Measurements from ENCODE around the gene NHSL1.

Gene NHSL1

GRCh38 chr6:138492113-138492512, 7.2 kb downstream of the NHSL1 start:
- DNase-seq, result no peak

DNA sequence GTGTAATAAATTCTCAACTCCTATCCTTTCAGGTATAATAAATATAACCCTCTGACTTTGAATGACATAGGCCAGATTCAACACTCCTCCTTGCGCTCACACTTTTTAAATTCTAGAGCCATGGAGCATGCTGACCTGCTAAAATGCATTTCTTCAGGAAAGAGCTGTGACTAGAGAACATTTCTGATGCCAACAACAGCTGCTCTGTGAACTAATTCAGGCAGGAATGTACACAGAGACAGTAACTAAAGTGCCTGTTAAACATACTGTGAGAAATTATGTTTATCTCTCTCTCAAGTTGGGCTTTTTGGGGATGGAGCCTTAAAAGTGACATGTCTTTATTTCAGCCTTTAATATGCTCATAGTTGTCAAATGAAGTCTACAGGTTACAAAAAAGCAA, 8.3 kb downstream of the NHSL1 start:
- DNase-seq, result no peak

DNA sequence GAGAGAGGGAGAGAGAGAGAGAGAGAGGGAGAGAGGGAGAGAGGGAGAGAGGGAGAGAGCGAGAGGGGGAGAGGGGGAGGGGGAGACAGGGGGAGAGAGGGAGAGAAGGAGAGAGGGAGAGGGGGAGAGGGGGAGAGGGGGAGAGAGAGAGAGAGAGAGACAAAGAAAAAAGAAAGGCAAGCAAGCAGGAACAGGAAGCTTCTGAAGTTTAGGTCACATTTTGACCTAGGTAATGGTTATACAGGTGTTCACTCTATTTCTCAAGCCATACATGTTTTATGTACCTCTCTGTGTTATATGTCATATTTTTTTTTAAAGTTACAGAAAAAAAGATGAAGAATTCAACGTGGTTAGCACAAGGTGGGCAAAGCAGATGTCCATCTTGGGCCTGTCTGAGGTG, 9.4 kb downstream of the NHSL1 start:
- DNase-seq, result no peak

- DNase-seq, result no peak
These were observed 12.1 kb downstream of the NHSL1 start for GRCh38 chr6:138487102-138487604.

DNA sequence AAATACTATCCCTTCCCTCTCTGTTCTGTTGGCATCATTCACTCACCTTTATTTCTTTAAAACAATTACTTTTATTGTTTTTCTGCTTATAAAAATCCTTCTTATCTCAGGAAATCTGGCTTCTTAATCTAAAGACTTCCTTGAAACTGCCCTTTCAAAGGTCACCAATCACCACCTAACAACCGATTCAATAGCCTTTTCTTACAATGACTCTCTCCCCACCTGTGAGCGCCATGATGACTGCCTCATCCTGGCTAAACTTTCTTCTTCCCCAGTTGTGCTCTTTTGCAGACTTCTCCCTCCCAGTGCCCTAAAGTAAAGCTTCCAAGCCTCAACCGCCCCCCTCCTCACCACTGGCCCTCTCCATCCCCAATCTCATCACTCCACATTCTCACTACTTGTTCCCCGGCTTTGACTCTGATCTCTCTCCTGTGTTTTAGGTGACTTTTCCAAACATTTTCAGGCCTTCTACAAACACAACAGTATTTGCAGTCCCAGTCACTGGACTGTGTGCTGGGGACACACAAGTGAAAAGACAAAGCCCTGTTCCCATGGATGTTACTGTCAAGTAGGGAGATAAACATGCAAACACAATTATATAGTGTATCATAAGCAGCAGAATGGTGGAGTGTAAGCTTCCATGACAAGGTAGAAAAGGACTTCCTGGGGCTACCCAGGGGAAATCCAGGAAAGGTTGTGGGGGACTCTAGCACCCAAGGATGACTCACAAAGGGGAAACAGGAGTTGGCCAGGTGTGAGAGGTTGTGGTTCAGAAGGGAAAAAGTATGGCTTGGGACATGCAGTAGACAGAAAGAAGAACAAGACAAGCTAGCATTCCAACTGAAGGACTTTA, 12.8 kb downstream of the NHSL1 start:
- DNase-seq, result no peak

- no peak for DNase-seq
These were observed 13.6 kb downstream of the NHSL1 start for GRCh38 chr6:138485586-138486248.

DNA sequence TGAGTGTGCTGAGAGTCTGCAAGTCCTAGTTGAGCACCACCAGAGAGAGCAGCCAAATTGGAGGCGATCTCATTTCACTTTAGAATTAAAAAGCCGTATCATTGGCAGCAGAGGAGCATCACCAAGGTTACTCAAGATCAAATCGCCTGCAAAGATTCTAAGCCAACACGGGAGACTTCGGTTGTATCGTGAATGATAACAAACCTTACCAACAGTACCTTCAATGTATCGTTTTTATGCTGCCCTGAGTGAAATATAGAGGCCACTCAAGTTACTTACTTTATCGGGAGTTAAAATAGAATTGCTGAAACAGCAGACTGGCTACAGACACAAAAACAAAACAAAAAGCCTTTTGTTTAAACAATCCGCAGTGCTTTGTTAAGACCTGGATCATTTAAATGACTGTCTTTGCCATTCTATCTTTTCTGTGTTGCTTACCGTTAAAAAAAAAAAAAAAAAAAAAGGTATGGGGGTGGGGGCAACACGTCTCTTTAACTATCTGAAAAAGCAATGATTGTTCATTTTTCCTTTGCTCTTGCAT, 14.2 kb downstream of the NHSL1 start:
- DNase-seq, result no peak

DNA sequence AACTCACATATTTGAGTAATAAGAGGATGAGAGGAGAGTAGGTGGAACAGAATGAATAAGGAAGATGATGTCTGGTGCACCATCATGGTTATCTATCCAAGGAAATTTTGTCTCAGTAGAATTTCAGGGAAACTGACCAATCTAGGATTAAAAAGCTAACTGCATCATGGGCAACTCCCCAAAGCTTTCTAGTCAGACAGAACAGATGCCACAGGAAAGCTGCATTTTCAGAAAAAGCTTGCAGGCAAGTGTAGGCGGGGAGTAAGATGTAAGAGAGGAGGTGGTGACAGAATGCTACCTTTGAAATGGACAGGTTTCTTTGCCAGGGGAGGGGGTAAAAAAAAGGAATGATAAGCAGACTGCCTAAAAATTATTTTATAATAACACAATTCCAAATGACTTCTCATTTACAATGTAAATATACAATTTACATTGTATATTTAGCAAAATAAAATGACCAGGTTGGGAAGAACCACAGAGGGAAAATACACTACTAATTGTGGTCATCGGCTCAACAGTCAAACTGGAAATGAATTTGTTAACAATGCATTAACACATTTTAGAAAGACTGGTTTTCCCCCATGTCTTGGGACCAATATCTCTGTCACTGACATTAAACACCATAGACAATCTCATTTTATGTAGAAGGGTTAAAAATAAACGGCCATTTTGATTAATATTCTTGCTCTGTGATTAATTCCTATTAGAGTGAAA, 15.1 kb downstream of the NHSL1 start:
- no peak for DNase-seq

DNA sequence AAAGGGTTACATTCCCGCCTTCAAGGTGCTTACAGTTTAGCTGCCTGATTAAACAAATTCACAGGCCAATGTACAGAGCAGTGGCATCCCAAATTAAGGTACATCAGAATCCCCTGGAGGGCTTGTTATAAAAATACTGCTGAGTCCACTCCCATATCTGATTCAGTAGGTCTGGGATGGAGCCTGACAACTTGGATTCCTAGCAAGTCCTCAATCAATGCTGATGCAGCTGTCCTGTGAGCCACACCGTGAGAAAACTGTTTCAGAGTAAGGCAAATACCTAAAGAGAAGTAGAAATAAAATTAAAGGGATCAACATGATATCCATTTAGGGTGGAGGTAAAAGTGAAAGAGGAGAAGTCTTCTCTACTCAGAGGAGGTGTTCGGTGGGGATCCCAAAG, 16.5 kb downstream of the NHSL1 start:
- no peak for DNase-seq

- DNase-seq, result no peak
These were observed 18.9 kb downstream of the NHSL1 start for GRCh38 chr6:138480279-138480949.

- DNase-seq, result no peak
These were observed 21.3 kb downstream of the NHSL1 start for GRCh38 chr6:138477913-138478539.

DNA sequence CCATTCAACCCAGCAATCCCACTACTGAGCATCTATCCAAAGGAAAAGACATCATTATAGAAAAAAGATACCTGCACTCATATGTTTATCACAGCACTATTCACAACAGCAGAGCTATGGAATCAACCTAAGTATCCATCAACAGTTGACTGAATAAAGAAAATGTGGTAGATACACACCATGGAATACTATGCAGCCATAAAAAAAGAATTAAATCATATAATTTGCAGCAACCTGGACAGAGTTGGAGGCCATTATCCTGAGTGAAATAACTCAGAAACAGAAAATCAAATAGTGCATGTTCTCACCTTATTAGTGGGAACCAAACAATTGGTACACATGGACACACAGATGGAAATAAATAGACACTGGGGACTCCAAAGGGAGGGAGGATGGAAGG, 23.2 kb downstream of the NHSL1 start:
- DNase-seq, result no peak

- DNase-seq, result no peak
These were observed 26.1 kb downstream of the NHSL1 start for GRCh38 chr6:138473144-138473543.

DNA sequence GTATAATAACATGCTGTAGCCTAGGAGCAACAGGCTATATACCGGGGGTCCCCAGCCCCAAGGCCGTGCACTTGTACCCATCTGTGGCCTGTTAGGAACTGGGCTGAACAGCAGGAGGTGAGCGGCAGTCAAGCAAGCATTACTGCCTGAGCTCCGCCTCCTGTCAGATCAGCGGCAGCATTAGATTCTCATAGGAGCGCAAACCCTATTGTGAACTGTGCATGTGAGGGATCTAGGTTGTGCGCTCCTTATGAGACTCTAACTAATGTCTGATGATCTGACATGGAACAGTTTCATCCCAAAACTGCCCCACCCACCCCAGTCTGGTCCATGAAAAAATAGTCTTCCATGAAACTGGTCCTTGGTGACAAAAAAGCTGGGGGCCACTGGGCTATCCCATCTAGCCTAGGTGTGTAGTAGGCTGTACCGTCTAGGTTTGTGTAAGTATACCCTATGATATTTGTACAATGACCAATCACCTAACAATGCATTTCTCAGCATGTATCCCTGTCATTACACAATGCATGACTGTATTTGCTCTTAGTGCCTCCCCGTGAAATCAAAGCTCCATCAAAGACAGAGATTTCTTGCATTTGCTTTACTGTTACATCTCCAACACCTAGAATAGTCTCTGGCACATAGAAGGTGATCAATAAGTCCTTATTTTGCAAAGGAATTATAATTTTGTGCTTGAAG, 30.8 kb downstream of the NHSL1 start:
- no peak for DNase-seq

DNA sequence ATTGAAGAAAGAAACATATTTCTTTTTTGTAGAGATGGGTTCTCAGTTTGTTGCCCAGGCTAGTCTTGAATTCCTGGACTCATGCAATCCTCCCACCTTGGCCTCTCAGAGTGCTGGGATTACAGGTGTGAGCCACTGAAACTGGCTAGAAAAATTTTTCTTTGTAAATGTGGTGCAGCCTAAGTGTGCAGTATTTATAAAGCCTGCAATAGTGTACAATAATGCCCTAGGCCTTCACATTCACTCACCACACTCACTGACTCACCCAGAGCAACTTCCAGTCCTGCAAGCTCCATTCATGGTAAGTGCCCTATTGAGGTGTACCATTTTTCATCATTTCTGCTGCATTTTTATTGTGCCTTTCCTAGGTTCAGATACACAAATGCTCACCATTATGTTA, 31.4 kb downstream of the NHSL1 start:
- DNase-seq, result no peak

DNA sequence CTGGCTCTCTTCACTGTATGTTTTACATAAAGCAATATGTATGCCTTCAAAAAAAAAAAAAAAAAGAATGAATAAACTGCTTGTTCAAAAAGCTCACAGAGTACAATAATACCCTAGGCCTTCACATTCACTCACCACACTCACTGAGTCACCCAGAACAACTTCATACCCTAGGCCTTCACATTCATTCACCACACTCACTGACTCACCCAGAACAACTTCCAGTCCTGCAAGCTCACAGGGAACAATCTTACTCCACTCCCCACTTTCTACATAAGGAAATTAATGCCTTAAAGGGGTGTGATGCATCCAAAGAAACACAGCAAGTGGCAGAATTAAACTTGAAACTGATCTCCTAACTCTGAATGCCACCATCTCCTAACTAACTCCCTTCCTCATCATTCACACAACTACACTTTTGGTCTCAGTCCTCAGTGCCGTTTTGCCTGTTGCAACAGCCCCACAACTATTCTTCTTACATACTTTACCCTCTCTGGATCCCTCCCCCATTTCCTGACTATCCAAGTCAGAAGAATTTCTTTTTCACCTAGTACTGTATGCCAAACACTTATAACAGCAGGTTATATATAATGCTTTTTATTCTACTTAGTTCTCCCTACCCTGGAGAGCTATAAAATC, 34.2 kb downstream of the NHSL1 start:
- no peak for DNase-seq

GRCh38 chr6:138464085-138464484, 35.2 kb downstream of the NHSL1 start:
- no peak for DNase-seq

- DNase-seq, result no peak
These were observed 37.6 kb downstream of the NHSL1 start for GRCh38 chr6:138461647-138462046.

DNA sequence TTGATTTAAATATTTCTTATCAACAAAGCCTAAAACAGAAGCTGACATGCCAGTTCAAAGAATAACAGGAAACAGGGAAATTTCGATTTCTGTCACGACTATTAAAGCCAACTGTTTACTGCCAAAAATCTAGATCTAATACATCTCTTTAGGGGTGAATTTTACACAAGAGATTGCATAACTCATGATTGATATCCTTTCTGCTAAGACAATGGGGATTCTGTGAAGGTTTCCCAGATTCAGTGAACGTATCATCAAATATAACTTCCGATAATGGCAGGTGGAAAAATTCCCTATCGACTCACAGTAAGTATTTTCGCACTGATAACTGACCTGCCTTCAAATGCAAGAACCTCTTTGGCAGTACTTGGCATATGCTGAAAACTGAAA, 42.9 kb downstream of the NHSL1 start:
- no peak for DNase-seq

DNA sequence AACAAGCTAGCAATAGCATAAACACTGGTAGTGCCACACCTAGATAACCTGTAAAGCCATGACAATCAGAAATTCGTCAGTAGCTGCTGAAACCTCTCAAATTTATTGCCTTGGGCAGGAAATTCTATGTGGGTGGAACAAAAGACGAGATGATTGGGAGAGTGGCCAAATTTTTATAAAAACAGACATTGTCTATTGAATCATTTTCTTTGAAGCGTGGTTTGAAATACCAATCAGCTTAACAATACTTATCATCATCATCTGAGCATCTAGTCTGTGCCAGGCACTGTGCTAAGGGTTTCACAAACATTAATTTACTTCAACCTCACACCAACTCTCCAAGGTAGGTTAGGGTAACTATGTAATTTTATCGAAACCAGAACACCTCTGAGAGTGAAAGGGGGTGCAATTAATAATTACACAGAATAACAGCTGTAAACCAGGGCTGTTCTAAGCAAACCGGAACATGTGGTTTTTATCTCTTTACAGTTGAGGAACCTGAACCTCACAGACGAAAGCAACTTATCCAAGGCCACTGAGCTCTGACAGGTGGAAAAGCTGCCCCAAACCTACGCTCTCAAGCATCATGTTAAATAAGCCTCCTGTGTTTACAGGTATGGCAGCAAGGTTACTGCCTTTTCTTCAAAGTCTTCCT, 43.4 kb downstream of the NHSL1 start:
- no peak for DNase-seq

All from stimulated activated CD8-positive, alpha-beta memory T cell treated with anti-CD3 and anti-CD28 coated beads, Interleukin-4, amount 100 ng/mL, for 48 hours (primary cell).